Gastrocnemius medialis (tissue), 4 donors: ENCODE measurements around the gene UNC93A.
"Not testable (repeated sequence)": the region's sequence is repeated elsewhere in the genome, so short reads cannot be mapped to it uniquely, and the experiment has no call there.

Experiments used
- POLR2A ChIP-seq, 2 donors: fragments of 450-650 bp; IDR thresholded peaks; one replicate each; pipeline ENCODE4 v1.6.1; 2017; ENCODE audit warnings: antibody characterized with exemption in 2 of 2, mild to moderate bottlenecking in 2 of 2, moderate library complexity in 2 of 2
- TF ChIP-seq, protein P1 (sequence below), 5 experiments: fragments of 450-650 bp in 3 of 5; fragments of 200-600 bp in 2 of 5; sonication (generic) in 2 of 5; IDR thresholded peaks in 4 of 5; conservative IDR thresholded peaks in 1 of 5; 1 replicate in 4 of 5; 2 replicates in 1 of 5; pipeline ENCODE4 v1.5.1; 2016 to 2019; ENCODE audit warnings: antibody characterized with exemption in 5 of 5, mild to moderate bottlenecking in 3 of 5, moderate library complexity in 3 of 5

DNA sequence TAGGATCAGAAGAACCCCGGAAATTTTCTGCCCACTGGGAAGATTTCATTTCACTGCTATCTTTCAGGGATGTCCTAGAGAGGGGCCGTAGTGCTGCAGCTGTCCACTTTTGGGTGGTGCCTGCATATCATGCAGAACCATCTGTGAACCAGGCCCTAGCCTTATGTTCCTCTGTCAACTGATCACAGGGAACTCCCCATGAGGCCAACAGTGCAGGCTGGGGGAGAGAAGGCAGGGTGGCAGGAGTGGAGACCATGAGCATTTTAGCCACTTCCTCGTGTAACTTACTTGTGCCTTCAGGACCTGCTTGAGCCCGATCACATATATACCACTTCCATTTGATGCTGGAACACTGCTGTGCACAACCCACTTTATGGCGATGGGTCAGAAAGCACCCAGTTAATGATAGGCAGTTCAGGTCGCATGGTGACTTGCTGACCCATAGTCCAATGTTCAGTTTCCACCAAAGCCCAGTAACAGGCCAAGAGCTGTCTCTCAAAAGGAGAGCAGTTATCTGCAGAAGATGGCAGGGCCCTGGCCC lies 48.5 kb upstream of the UNC93A start:
- TF ChIP-seq, protein P1, sequence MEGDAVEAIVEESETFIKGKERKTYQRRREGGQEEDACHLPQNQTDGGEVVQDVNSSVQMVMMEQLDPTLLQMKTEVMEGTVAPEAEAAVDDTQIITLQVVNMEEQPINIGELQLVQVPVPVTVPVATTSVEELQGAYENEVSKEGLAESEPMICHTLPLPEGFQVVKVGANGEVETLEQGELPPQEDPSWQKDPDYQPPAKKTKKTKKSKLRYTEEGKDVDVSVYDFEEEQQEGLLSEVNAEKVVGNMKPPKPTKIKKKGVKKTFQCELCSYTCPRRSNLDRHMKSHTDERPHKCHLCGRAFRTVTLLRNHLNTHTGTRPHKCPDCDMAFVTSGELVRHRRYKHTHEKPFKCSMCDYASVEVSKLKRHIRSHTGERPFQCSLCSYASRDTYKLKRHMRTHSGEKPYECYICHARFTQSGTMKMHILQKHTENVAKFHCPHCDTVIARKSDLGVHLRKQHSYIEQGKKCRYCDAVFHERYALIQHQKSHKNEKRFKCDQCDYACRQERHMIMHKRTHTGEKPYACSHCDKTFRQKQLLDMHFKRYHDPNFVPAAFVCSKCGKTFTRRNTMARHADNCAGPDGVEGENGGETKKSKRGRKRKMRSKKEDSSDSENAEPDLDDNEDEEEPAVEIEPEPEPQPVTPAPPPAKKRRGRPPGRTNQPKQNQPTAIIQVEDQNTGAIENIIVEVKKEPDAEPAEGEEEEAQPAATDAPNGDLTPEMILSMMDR (IDR thresholded peaks at IDR 0.05 in 4 of 5, conservative IDR thresholded peaks at IDR 0.05 in 1 of 5): not testable (repeated sequence)
- not testable (repeated sequence) for TF ChIP-seq POLR2A (IDR thresholded peaks at IDR 0.05)
